Uterus (tissue), 2 donors: ENCODE measurements around the gene GDNF.

Experiments used
- CTCF ChIP-seq, 4 experiments: fragments of 200-600 bp in 2 of 4; fragments of 450-650 bp in 2 of 4; sonication (generic) in 2 of 4; IDR thresholded peaks; one replicate each; pipeline ENCODE4 v1.5.1; 2016 to 2019; ENCODE audit warnings: antibody characterized with exemption in 4 of 4, mild to moderate bottlenecking in 2 of 4, moderate library complexity in 1 of 4
- POLR2A ChIP-seq, 2 donors: fragments of 450-650 bp; IDR thresholded peaks; one replicate each; pipeline ENCODE4 v1.6.1; 2016; ENCODE audit warnings: antibody characterized with exemption in 2 of 2, mild to moderate bottlenecking in 1 of 2, moderate library complexity in 1 of 2

GRCh38 chr5:37881359-37881758 lies 41.5 kb upstream of the GDNF start:
- TF ChIP-seq CTCF (IDR thresholded peaks at IDR 0.05) (no peak), POLR2A (IDR thresholded peaks at IDR 0.05) (no peak)
